HG02870 (cell line): ENCODE results near the gene HIRIP3.
A peak's percentile ranks its signal among the peaks of the same experiment; 100 is the strongest.

Experiments
- ATAC-seq: cut with Tn5 transposase; IDR thresholded peaks from one replicate; pipeline ENCODE4 v1.9.1; 2021; ENCODE audit warnings: mild to moderate bottlenecking, moderate library complexity; ENCODE audit not compliant: unreplicated experiment

HIRIP3 gene

DNA sequence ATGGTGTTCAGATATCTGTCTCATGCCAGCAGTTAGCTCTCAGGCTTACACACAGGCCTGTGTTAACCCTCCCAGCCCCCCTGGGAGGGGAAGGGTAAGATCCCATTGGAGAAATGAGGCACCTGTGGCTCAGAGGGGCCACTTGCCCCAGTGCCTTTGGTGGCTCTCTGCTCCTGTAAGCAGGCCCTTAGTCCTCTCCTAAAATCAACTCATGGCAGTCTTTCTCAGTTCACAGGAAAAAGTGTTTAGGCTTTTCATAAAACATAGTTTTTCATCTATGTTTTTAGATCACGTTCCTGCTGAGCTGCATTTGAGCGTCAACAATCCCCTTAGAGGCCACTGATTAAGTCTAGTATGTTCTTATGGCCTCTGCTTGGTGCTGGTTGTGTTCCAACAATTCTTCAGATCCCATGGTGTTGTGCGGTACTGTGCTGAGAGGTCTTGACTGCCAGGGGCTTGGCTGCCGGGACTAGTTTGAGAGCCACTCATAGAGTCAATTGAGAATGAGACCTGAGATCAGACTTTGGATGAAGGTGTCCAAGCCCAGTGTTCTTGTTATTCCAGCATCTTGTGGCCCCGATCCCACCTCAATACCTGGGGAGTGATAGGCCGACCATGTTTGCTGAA is 11.2 kb downstream of the HIRIP3 start:
- no peak for ATAC-seq

DNA sequence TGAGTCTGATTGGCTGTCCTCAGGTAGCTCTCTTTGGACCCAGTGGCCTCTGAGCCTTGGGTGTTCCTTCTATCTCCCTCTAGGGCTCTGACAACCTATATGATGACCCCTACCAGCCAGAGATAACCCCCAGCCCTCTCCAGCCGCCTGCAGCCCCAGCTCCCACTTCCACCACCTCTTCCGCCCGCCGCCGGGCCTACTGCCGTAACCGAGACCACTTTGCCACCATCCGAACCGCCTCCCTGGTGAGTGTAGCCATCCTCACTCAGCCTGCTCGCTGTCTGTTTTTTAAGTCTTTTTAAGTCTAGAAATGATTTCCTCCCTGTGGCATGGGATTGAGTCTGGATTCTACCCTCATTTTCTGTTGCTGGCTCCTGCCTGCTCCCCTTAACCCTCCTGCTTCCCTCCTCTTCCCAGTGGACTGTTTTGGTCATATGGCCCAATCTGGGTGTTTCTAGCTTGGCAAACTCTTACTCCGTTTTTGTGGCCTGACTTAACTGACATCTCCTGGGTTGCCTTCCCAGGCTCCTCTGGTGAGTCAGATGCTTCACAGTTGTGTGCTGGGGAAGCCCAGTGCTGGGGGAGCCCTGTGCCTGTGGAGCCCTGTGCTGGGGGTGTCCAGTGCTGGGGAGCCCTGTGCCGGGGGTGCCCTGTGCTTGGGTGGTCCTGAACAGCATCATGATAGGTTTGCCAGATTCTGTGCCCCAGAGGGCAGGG is 11.8 kb downstream of the HIRIP3 start:
- no peak for ATAC-seq

DNA sequence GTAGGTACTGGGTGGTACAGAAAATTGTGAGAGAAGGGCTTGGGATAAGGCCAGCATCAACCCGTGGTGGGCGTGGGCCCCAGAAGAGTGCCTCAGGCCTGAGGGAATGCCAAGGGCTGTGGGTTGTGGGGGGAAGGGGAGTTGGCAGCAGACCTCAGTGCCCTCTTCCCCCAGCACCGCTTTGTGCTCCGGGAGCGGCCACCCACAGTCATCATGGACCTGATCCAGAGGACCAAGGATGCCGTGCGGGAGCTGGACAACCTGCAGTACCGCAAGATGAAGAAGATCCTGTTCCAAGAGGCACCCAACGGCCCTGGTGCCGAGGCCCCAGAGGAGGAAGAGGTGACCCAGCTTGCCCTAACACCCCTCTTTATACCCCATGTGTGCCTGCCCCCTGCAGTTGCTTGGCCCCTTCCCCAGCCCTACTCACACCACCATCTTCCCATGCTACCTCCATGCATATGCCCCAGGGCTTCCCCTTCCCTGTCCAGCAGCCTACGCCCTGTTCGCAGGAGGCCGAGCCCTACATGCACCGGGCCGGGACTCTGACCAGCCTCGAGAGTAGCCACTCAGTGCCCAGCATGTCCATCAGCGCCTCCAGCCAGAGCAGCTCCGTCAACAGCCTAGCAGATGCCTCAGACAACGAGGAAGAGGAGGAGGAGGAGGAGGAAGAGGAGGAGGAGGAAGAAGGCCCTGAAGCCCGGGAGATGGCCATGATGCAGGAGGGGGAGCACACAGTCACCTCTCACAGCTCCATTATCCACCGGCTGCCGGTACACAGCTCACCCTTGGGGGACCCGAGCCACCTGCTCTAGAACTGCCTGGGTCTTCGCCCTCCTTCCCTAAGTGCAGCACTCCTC is 12.6 kb downstream of the HIRIP3 start:
- ATAC-seq = no peak

GRCh38 chr16:29978564-29979270 is 16.7 kb downstream of the HIRIP3 start:
- ATAC-seq = no peak

- ATAC-seq = no peak
Measured at GRCh38 chr16:29978081-29978480, 17.3 kb downstream of the HIRIP3 start.

- no peak for ATAC-seq
Measured at GRCh38 chr16:29977063-29977825, 18.2 kb downstream of the HIRIP3 start.

GRCh38 chr16:29975811-29976511 is 19.5 kb downstream of the HIRIP3 start:
- no peak for ATAC-seq

- no peak for ATAC-seq
Measured at GRCh38 chr16:29975134-29975538, 20.3 kb downstream of the HIRIP3 start.

DNA sequence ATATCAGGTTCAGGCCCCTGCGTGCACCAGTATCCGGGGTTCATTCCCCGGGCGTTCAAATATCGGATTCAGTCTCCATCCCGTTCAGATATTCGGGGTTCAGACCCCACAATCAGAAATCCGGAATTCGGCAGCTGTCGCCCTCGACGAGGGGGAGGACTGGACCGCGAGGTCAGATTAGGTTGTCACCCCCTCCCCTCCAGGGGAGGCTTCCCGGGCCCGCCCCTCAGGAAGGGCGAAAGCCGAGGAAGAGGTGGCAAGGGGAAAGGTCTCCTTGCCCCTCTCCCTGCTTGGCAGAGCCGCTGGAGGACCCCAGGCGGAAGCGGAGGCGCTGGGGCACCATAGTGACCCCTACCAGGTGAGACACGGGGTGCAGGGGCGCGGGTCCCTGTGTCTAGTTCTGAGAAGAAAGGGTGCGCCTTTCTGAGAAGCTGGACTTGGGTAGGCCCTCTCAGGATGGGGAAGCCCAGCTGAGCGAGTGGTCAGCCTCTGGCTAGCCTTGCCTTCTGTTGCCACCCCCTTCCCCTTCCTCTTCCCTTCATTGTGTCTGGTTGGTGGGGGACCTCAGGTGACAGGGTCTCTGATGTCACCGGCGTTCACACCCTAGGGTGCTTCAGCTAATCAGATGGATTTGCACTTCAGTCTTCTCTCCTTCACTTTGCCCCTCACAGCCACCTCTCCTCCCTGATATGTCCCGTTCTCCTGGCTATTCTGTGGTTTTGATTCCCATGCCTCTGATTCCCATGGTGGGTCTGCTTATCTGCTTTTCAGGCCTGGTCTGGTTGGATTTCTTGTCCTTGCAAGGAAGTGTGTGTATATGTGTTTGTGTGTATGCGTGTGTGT is 20.9 kb downstream of the HIRIP3 start:
- ATAC-seq = no peak

DNA sequence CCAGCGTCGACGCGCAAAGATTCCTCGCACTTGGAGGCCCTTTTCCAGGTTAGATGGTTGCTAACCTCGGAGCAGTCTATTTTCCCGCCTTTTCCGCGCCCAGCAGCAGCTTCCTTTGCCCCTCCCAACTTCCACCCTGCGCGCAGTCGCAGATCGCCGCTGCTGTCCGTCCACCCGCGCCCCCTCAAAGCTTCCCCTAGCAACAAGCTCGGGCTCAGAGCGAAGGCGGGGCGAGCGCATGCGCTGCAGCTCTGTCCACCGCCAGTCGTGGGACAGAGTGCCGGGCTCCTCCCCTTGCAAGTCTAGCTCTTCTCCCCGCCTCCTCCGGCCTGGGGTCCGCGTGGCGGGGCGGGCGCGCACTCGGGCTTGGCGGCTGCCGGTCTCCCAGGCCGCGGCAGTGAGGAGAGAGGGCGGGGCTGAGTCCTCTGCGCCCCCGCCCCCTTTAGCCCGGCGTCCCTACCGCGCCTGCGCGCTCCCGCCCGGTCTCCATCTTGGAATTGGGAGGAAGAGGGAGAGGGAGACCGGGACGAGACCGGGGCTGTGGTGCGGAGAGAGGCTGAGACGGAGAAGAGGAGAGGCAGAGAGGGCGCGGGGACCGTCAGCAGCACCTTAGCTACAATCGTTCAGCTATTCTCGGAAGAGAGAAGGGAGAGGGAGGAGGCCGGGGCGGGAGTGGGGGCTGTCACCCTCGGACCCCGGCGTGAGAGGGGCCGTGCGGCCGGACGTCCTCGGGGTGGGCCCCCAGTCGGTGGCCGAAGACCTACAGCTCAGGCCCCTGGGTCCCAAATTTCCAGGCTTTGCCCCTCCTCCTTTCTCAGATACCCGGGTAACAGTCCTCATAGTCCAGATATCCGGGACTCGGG is 21.8 kb downstream of the HIRIP3 start, which contains the start of gene TAOK2:
TAOK2 (plus strand) TSS at position 485 of the 863 bp plus-strand sequence. CDS start 3,905 bp downstream, outside the sequence.
- ATAC-seq = peak; percentile 94

GRCh38 chr16:29972992-29973383 is 22.4 kb downstream of the HIRIP3 start:
- no peak for ATAC-seq

DNA sequence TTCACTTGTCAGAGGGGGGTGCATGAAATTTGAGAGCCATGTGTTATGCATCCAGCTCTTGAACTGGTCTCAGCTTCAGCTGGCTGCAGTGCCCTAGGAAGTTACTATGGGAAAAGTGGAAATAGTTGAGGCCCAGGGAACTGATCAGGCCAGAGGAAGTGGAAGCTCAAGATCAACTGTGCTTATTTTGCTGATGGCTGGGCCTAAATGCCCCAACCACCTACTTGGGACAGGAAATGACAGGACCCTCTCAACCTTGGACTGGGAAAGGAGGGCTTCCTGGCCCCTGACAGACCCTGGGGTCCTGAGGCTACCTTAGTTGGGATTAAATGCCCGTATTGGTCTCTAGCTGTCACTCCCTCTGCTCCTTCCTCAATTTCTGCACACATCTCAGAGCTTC is 22.9 kb downstream of the HIRIP3 start:
- no peak for ATAC-seq

DNA sequence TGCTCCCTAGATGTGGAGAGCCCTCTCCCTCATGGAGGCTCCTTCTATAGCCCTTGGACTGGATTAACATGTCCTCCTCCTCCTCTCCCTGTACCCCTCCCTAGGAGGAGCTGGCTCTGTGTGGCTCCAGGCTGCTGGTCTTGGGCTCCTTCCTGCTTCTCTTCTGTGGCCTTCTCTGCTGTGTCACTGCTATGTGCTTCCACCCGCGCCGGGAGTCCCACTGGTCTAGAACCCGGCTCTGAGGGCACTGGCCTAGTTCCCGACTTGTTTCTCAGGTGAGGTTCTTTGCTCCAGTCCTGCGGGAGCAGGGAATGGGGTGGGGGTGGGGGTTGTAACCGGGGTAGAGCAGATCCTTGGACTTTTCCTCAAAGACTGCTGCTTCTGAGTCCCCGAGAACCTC is 24.1 kb downstream of the HIRIP3 start:
- no peak for ATAC-seq

DNA sequence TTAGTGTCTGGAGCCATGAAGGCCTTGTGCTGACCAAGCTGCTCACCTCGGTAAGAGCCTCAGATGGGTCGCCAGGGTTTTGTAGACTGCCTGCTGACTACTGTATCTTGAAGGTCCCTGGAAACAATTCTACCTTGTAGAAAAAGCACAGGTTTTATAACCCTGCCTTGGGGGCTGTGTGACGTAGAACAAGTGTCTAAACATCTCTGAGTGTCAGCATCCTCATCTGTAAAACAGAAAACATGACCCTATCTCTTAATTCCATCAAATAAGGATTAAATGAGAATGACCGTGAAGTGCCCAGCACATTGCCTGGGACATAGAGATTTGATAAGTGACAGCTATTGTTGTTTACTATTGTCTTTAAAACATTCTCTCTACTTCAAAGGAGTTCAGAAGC is 27.2 kb downstream of the HIRIP3 start:
- no peak for ATAC-seq

GRCh38 chr16:29963021-29963743 is 32.2 kb downstream of the HIRIP3 start:
- ATAC-seq = no peak

DNA sequence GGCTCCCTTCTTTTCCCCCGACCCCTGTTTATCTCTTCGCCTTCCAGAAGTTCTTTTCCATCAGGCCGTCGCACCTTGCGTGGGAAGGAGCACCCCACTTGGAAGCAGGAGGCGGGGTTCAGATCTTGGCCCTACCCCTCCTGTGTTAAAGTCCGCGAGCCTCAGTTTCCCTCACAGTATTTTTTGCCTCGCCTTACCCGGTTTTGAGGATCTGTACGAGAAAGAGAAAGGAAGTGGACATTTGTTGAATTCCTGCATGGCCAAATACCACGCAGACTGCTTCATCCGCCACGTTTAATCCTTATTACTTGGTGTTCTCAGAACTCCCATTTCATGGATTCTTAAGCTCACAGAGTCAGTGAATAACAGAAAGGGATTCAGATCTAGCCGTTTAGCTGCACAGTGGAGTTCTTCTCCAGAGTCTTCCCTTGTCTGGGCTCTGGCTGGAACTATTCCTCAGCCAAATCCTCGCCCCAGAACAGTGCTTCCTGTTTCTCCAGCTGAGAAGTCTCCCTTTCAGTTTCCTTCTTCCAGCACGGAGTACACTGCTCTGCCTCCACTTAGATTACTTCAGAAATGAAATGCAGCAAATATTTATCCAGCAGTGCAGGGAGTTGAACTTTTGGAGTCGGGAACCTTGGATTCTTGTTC is 32.9 kb downstream of the HIRIP3 start:
- no peak for ATAC-seq
